Activated CD8-positive, alpha-beta memory T cell treated with anti-CD3 and anti-CD28 coated beads, Interleukin-2, amount 10 ng/mL, durations not matched to agents 7 days and 5 days (primary cell): ENCODE data around the gene DEGS1. TPM values are rescaled to one million over a fixed set of nuclear protein-coding genes. Genes with fewer than 3 reads are reported as not detected.
"Not testable (repeated sequence)": the region's sequence is repeated elsewhere in the genome, so short reads cannot be mapped to it uniquely, and the experiment has no call there.

ENCODE experiments used
- ATAC-seq: fragments of 150-1000 bp; cut with Tn5 transposase; one replicate; pipeline ENCODE4 v1.10.0; 2021; ENCODE audit warnings: moderate library complexity
- CTCF ChIA-PET: fragments of 350-600 bp; sonication (Branson Sonifier 250); formaldehyde crosslinking; loops from one replicate; lab custom pipeline; 2021; ENCODE audit warnings: antibody characterized with exemption; lab: Charles Lee
- DNase-seq: peaks from one replicate; pipeline ENCODE4 v3.0.0-alpha.2; 2020
- H3K27ac Mint-ChIP-seq: one replicate; pipeline ENCODE4 v1.8.0; 2021; ENCODE audit warnings: mild to moderate bottlenecking, mixed read lengths
- H3K27me3 Mint-ChIP-seq: one replicate; pipeline ENCODE4 v1.8.0; 2021; ENCODE audit warnings: mixed read lengths
- H3K36me3 Mint-ChIP-seq: one replicate; pipeline ENCODE4 v1.8.0; 2021; ENCODE audit warnings: mild to moderate bottlenecking, mixed read lengths
- H3K4me1 Mint-ChIP-seq: one replicate; pipeline ENCODE4 v1.8.0; 2021; ENCODE audit warnings: mixed read lengths
- H3K4me3 Mint-ChIP-seq: one replicate; pipeline ENCODE4 v1.8.0; 2021; ENCODE audit warnings: mild to moderate bottlenecking, moderate library complexity, mixed read lengths
- H3K9me3 Mint-ChIP-seq: one replicate; pipeline ENCODE4 v1.8.0; 2022; ENCODE audit warnings: low read depth, mixed read lengths
- total RNA-seq, 2 experiments: library from RNA; stranded (reverse); gene quantifications; one replicate each; pipeline ENCODE4 v1.2.3, GENCODE V29; 2021

Gene DEGS1
- total RNA-seq, 2 experiments from 2014 or later = 49.0 to 65.9 TPM

GRCh38 chr1:224205438-224205840 is 22.4 kb downstream of the DEGS1 start:
- Mint-ChIP-seq H3K4me3 (peak overlapping the region; percentile 23), H3K4me1 (peaks cover 13% of the 10 kb centered on the region), H3K27ac (peak overlapping the region; percentile 37), H3K36me3 (no peaks in the 10 kb centered on the region), H3K27me3 (no peaks in the 10 kb centered on the region), H3K9me3 (no peaks in the 10 kb centered on the region)
- ATAC-seq (peak; percentile 57), DNase-seq (peak; percentile 44)
- CTCF ChIA-PET = interaction anchor here (1.5 to 1.9 kb wide), 2 partner anchors 26 to 125 kb away, joined by 3 to 5 read pairs; partner anchors contain the start of gene NVL

GRCh38 chr1:224205931-224206538 is 23.0 kb downstream of the DEGS1 start:
- not testable (repeated sequence) for DNase-seq

GRCh38 chr1:224211206-224211962 is 28.3 kb downstream of the DEGS1 start:
- Mint-ChIP-seq H3K4me3 (no peak overlapping the region), H3K9me3 (no peaks in the 10 kb centered on the region), H3K36me3 (no peaks in the 10 kb centered on the region), H3K27ac (no peak overlapping the region), H3K27me3 (no peaks in the 10 kb centered on the region), H3K4me1 (no peaks in the 10 kb centered on the region)
- DNase-seq = no peak
- ATAC-seq = no peak
- CTCF ChIA-PET = no interaction called here

More at GRCh38 chr1:224205931-224206538, 23.0 kb downstream of the DEGS1 start:
- ATAC-seq, H3K27me3 Mint-ChIP-seq, H3K9me3 Mint-ChIP-seq, H3K4me3 Mint-ChIP-seq, H3K36me3 Mint-ChIP-seq: not testable (repeated sequence)
- CTCF ChIA-PET = interaction anchor here (1.5 to 1.9 kb wide), 2 partner anchors 27 to 124 kb away, joined by 3 to 5 read pairs; partner anchors contain the start of gene NVL
- peaks cover 13% of the 10 kb centered on the region for H3K4me1 Mint-ChIP-seq
- peak overlapping the region; percentile 37 for H3K27ac Mint-ChIP-seq

GRCh38 chr1:224212618-224213061 is 29.6 kb downstream of the DEGS1 start:
- Mint-ChIP-seq H3K27me3 (no peaks in the 10 kb centered on the region), H3K4me3 (no peak overlapping the region), H3K9me3 (no peaks in the 10 kb centered on the region), H3K4me1 (no peaks in the 10 kb centered on the region), H3K36me3 (no peaks in the 10 kb centered on the region), H3K27ac (no peak overlapping the region)
- CTCF ChIA-PET = no interaction called here
- DNase-seq (no peak), ATAC-seq (no peak)

GRCh38 chr1:224213438-224214119 is 30.5 kb downstream of the DEGS1 start:
- CTCF ChIA-PET = no interaction called here
- no peak for ATAC-seq
- Mint-ChIP-seq H3K4me1 (peaks cover 2% of the 10 kb centered on the region), H3K27me3 (no peaks in the 10 kb centered on the region), H3K4me3 (no peak overlapping the region), H3K9me3 (no peaks in the 10 kb centered on the region), H3K27ac (no peak overlapping the region), H3K36me3 (no peaks in the 10 kb centered on the region)
- DNase-seq = no peak

GRCh38 chr1:224216382-224216781 is 33.3 kb downstream of the DEGS1 start:
- Mint-ChIP-seq H3K27ac (no peak overlapping the region), H3K27me3 (no peaks in the 10 kb centered on the region), H3K9me3 (no peaks in the 10 kb centered on the region), H3K4me3 (no peak overlapping the region), H3K4me1 (peaks cover 2% of the 10 kb centered on the region), H3K36me3 (no peaks in the 10 kb centered on the region)
- DNase-seq (no peak), ATAC-seq (no peak)
- CTCF ChIA-PET = interaction anchor here (0.6 kb wide), 1 partner anchor 52 kb away, joined by 3 read pairs; no protein-coding TSS in a partner anchor

- Mint-ChIP-seq H3K4me3 (no peak overlapping the region), H3K27ac (no peak overlapping the region), H3K27me3 (no peaks in the 10 kb centered on the region), H3K36me3 (no peaks in the 10 kb centered on the region), H3K9me3 (no peaks in the 10 kb centered on the region), H3K4me1 (peaks cover 2% of the 10 kb centered on the region)
- CTCF ChIA-PET = no interaction called here
- ATAC-seq (no peak), DNase-seq (no peak)
Observed at GRCh38 chr1:224217655-224218623, 34.9 kb downstream of the DEGS1 start.

- no peak overlapping the region for H3K27ac Mint-ChIP-seq
- H3K36me3 Mint-ChIP-seq = no peaks in the 10 kb centered on the region
- peaks cover 2% of the 10 kb centered on the region for H3K4me1 Mint-ChIP-seq
- CTCF ChIA-PET = interaction anchor here (0.9 kb wide), 1 partner anchor 60 kb away, joined by 3 read pairs; no protein-coding TSS in a partner anchor
- no peak overlapping the region for H3K4me3 Mint-ChIP-seq
- no peak for DNase-seq
- H3K9me3 Mint-ChIP-seq = no peaks in the 10 kb centered on the region
- H3K27me3 Mint-ChIP-seq = no peaks in the 10 kb centered on the region
- no peak for ATAC-seq
Observed at GRCh38 chr1:224219011-224219611, 36.1 kb downstream of the DEGS1 start.

- H3K27me3 Mint-ChIP-seq = no peaks in the 10 kb centered on the region
- no peaks in the 10 kb centered on the region for H3K9me3 Mint-ChIP-seq
- no peak overlapping the region for H3K27ac Mint-ChIP-seq
- ATAC-seq (no peak), DNase-seq (no peak)
- H3K4me3 Mint-ChIP-seq = no peak overlapping the region
- peaks cover 2% of the 10 kb centered on the region for H3K4me1 Mint-ChIP-seq
- H3K36me3 Mint-ChIP-seq = no peaks in the 10 kb centered on the region
- CTCF ChIA-PET = interaction anchor here (0.9 kb wide), 1 partner anchor 61 kb away, joined by 3 read pairs; no protein-coding TSS in a partner anchor
Observed at GRCh38 chr1:224219612-224220059, 36.6 kb downstream of the DEGS1 start.

GRCh38 chr1:224223819-224224714 is 41.0 kb downstream of the DEGS1 start:
- Mint-ChIP-seq H3K9me3 (no peaks in the 10 kb centered on the region), H3K27ac (no peak overlapping the region), H3K27me3 (no peaks in the 10 kb centered on the region), H3K4me1 (no peaks in the 10 kb centered on the region), H3K4me3 (no peak overlapping the region), H3K36me3 (peaks cover 7% of the 10 kb centered on the region)
- CTCF ChIA-PET = no interaction called here
- ATAC-seq = peak; percentile 23
- DNase-seq = no peak

- Mint-ChIP-seq H3K4me3 (no peak overlapping the region), H3K36me3 (peaks cover 17% of the 10 kb centered on the region), H3K9me3 (no peaks in the 10 kb centered on the region), H3K27me3 (no peaks in the 10 kb centered on the region), H3K4me1 (no peaks in the 10 kb centered on the region), H3K27ac (no peak overlapping the region)
- DNase-seq (no peak), ATAC-seq (no peak)
- CTCF ChIA-PET = interaction anchor here (1.2 kb wide), 1 partner anchor 17 kb away, joined by 3 read pairs; no protein-coding TSS in a partner anchor
Observed at GRCh38 chr1:224226849-224227502, 43.9 kb downstream of the DEGS1 start.
